Ovary (tissue), 9 donors: ENCODE measurements around the gene SRRM3. TPM values are rescaled to one million over a fixed set of nuclear protein-coding genes. Genes with fewer than 3 reads are reported as not detected.

ENCODE experiments used
- DNase-seq, 5 donors: peaks; one replicate each; pipeline ENCODE4 v3.0.0-alpha.2; 2019 to 2020
- H3K27ac ChIP-seq, 2 donors: fragments of 200-600 bp; one replicate each; pipeline versions ENCODE4 v1.5.1 to v1.8.0; 2019 to 2022
- H3K27me3 ChIP-seq: fragments of 200-600 bp; one replicate; pipeline ENCODE4 v1.8.0; 2022
- H3K36me3 ChIP-seq: fragments of 200-600 bp; sonication (generic); one replicate; pipeline ENCODE4 v1.5.1; 2019
- H3K4me1 ChIP-seq: one replicate; pipeline ENCODE4 v1.8.1; 2013; ENCODE audit warnings: mild to moderate bottlenecking, moderate library complexity; ENCODE audit not compliant: insufficient read depth
- H3K4me3 ChIP-seq: fragments of 200-600 bp; sonication (generic); one replicate; pipeline ENCODE4 v1.5.1; 2017
- H3K9me3 ChIP-seq, 2 donors: fragments of 200-600 bp in 1 of 2; sonication (generic) in 1 of 2; one replicate each; pipeline versions ENCODE4 v1.5.1 to v1.8.1; 2013 to 2019; ENCODE audit warnings: mild to moderate bottlenecking in 1 of 2, moderate library complexity in 1 of 2
- CTCF ChIP-seq, 3 donors: fragments of 450-650 bp in 2 of 3; fragments of 200-600 bp in 1 of 3; IDR thresholded peaks; one replicate each; pipeline versions ENCODE4 v1.5.1 to v1.8.0; 2016 to 2022; ENCODE audit warnings: antibody characterized with exemption in 3 of 3, mild to moderate bottlenecking in 1 of 3
- EP300 ChIP-seq: sonication (generic); formaldehyde crosslinking; IDR thresholded peaks from one replicate; pipeline ENCODE4 v1.6.1; 2017; ENCODE audit warnings: antibody characterized with exemption
- POLR2A ChIP-seq: fragments of 450-650 bp; IDR thresholded peaks from one replicate; pipeline ENCODE4 v1.6.1; 2017; ENCODE audit warnings: antibody characterized with exemption, mild to moderate bottlenecking, moderate library complexity
- WGBS, 3 donors: extraction: QIAGEN DNeasy Blood & Tissue Kit in 1 of 3; methylation state at CpG; one replicate each; pipeline versions ENCODE4 v1.1.5 to v1.1.7; 2013 to 2017; 5-methylcytosine and 5-hydroxymethylcytosine counted together
- intact Hi-C, 4 donors: fragments of 100-400 bp; cut with DNase I; formaldehyde crosslinking; loops; one replicate each; pipeline versions ENCODE4 v1.11.0 to v1.15.1; 2022 to 2023
- polyA plus RNA-seq, 2 donors: library from polyadenylated mRNA; stranded (reverse); fragments of 200-250 nt in 1 of 2; fragments of 350-450 nt in 1 of 2; fragmentation: Illumina TruSeq in 1 of 2; extraction: RNeasy Lipid Tissue Mini Kit (QIAGEN cat#74804) in 1 of 2; gene quantifications; one replicate each; pipeline ENCODE4 v1.2.3, GENCODE V29; 2013 to 2014
- total RNA-seq, 7 donors: library from RNA; depleted of rRNA in 2 of 7; stranded (reverse); fragments of >200 nt in 2 of 7; fragmentation: NEBNext Ultra II Directional in 3 of 7; extraction: Animal tissue kit (Norgen Biotek cat#: 25700) in 3 of 7; gene quantifications; one replicate each; pipeline versions ENCODE4 v1.1.0 to v1.2.4, GENCODE V29; 2016 to 2023
- donor health status: DM: no; HTN: no; CAD: no; lungs with moderate emphysema.
- donor health status: DM: no; HTN: no; CAD: no.
- donor health status: Bipolar disorder and iron deficiency.
- donor health status: DM: yes; HTN: yes; CAD: no.
- donor health status: DM: no; HTN: no; CAD: no.
- donor health status: DM: yes; HTN: yes; CAD: no.

Gene SRRM3
- total and polyA plus RNA-seq, 9 donors: 2.0 to 13.4 (median 4.8) TPM

- no peak overlapping the region for H3K4me3 ChIP-seq
- DNase-seq: no peak
- no peaks in the 10 kb centered on the region for H3K4me1 ChIP-seq
- no peaks in the 10 kb centered on the region for H3K9me3 ChIP-seq
- no peaks in the 10 kb centered on the region for H3K27me3 ChIP-seq
- H3K36me3 ChIP-seq: no peaks in the 10 kb centered on the region
- no peak overlapping the region for H3K27ac ChIP-seq
- 36 to 57% (median 41%) methylated on average over 5 of the region's 5 CpGs for WGBS, 3 donors
- TF ChIP-seq POLR2A (no peak), CTCF (IDR thresholded peaks at IDR 0.05) (no peak), EP300 (no peak)
- intact Hi-C loops: no loop called here
Measured at GRCh38 chr7:76246804-76247389, 45.2 kb downstream of the SRRM3 start.

- intact Hi-C loops: no loop called here
- no peak for TF ChIP-seq POLR2A
- no peak for TF ChIP-seq EP300
- no peak for TF ChIP-seq CTCF (IDR thresholded peaks at IDR 0.05)
- DNase-seq: no peak
- Histone ChIP-seq H3K36me3 (no peaks in the 10 kb centered on the region), H3K4me3 (no peak overlapping the region), H3K4me1 (no peaks in the 10 kb centered on the region), H3K9me3 (no peaks in the 10 kb centered on the region), H3K27me3 (no peaks in the 10 kb centered on the region), H3K27ac (no peak overlapping the region)
- 85 to 86% (median 85%) methylated on average over 10 of the region's 10 CpGs for WGBS, 3 donors
Measured at GRCh38 chr7:76247938-76248337, 46.2 kb downstream of the SRRM3 start.

GRCh38 chr7:76252021-76252420 lies 50.3 kb downstream of the SRRM3 start:
- Histone ChIP-seq H3K27me3 (no peaks in the 10 kb centered on the region), H3K36me3 (no peaks in the 10 kb centered on the region), H3K4me3 (no peak overlapping the region), H3K4me1 (no peaks in the 10 kb centered on the region), H3K27ac (no peak overlapping the region), H3K9me3 (no peaks in the 10 kb centered on the region)
- no peak for TF ChIP-seq POLR2A
- TF ChIP-seq CTCF (IDR thresholded peaks at IDR 0.05): no peak
- TF ChIP-seq EP300: no peak
- WGBS, 3 donors: 67 to 72% (median 68%) methylated on average over 6 of the region's 6 CpGs
- DNase-seq: no peak
- intact Hi-C loops: no loop called here

DNA sequence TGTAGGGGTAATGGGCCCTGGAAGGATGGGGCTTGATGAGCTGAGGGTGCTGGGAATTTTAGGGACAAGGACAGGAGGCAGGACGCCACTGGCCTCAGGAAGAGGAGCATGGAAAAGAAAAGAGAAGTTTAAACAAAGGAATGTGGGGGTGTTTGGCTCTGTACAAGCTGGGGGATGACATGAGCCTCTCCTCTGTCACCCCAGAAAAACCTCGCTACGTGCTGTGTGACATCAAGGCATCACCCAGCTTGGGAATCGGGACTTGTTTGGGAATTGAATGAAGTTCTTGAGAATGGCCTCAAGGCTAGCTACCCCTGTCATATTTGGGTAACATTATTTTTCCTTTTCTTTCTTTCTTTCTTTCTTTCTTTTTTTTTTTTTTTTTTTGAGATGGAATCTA lies 53.1 kb downstream of the SRRM3 start:
- Histone ChIP-seq H3K27me3 (no peaks in the 10 kb centered on the region), H3K4me3 (no peak overlapping the region), H3K36me3 (no peaks in the 10 kb centered on the region), H3K4me1 (no peaks in the 10 kb centered on the region), H3K27ac (no peak overlapping the region), H3K9me3 (no peaks in the 10 kb centered on the region)
- TF ChIP-seq POLR2A: no peak
- no peak for TF ChIP-seq CTCF (IDR thresholded peaks at IDR 0.05)
- no peak for TF ChIP-seq EP300
- intact Hi-C loops: no loop called here
- no peak for DNase-seq
- WGBS, 3 donors: 66 to 82% (median 80%) methylated on average over 4 of the region's 4 CpGs
